Stimulated activated CD8-positive, alpha-beta memory T cell treated with anti-CD3 and anti-CD28 coated beads, Interleukin-15, amount 100 ng/mL, for 48 hours (primary cell): ENCODE results near the gene RANBP2.
"Not testable (repeated sequence)": the region's sequence is repeated elsewhere in the genome, so short reads cannot be mapped to it uniquely, and the experiment has no call there.

Experiments used
- DNase-seq, 2 donors: peaks; one replicate each; pipeline ENCODE4 v3.0.0-alpha.2; 2020; ENCODE audit warnings: low read depth in 2 of 2

RANBP2 gene

DNA sequence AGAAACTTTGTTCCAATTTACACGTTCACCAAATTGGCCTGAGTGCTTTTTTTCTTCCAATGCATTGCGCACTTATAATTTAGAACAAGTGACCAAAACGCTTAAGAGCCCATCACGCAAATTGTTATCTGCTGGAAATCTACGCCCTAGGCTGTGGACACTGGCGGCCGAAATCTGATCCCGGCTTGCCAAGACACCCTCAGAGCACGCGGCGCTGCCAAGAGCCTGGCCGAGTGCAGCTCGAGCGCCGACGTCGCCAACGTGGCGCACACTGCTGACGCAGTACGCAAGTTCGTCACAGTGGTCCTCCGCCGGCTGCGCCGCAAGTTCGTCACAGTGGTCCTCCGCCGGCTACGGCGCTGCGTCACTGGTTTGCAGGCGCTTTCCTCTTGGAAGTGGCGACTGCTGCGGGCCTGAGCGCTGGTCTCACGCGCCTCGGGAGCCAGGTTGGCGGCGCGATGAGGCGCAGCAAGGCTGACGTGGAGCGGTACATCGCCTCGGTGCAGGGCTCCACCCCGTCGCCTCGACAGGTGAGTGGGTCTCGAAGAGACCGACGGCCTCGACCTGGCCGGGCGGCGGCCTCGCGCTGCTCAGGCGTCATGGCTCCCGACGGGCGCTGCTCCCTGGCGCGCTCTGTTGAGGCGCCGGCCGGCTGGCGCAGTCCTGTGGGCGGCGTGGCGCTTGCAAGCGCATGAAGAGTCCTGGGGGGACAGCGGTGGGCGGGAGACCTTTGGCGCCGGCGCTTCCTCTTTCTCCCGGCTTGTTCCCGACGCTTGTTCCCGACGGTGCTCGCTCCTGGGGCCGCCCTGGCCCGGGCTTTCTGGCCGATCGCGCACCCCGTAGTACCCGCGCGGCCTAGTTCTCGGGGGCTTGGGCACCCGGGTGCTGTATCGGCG lies at the start of gene RANBP2:
RANBP2 (plus strand) TSS at position 334 of the 896 bp plus-strand sequence; CDS start at position 459, 125 bp downstream.
- DNase-seq, result peak; percentile 91 to 94

DNA sequence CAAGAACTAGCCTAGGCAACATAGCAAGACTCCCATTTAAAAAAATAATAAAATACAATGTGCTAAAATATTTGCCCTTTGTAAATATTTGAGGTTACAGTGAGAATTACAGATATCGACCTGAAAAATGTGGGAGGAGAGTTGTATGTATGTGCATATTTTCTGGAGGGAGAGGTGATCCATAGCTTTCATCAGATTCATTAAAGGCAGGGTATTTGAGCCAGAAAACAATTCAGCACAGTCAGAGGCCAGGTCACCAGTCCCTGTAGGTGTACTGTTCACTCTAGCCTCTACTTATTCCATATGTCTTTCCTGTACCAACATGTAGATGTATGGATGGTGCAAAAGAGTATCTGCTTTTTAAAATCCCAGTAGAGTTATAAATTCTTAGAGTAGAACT lies 49.0 kb upstream of the RANBP2 start:
- DNase-seq, result not testable (repeated sequence)

DNA sequence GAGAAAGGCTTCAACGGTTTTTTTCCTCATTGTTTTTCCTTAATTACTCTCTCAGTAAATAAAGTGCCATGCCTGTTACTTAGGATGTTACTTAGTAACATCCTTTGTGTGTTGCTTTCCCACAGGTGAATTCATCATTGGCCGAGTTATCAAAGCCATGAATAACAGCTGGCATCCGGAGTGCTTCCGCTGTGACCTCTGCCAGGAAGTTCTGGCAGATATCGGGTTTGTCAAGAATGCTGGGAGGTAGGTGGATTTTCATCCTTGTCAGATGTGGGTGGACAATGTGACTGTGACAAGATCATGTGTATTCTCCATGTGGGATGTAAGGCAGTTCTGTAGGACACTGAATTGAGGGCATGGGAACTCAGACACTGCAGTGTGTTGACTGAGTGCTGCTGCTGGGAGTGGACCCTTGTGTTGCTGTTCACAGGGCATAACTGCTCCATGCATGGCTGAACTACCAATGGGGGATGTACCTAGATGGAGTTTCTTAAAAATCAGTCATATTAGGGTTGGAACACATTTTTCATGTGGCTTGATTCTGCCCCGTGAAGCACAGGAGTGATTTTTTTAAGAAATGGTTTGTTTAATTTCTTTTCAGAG lies 47.0 kb upstream of the RANBP2 start:
- DNase-seq, result not testable (repeated sequence)

DNA sequence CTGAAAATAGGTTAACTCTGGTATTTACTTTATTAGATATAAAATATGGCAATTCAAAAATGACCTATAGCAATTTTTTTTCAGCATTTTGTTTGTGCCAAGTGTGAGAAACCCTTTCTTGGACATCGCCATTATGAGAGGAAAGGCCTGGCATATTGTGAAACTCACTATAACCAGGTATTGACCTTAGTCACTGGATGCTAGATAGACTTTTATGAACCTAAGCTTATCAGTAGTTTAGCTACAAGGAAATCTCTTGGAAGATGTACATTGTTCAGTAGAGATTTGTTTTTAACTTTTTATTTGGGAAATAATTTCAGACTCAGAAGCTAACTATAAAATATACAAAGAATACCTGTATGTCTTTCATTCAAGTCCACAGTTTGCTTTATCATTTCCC lies 42.8 kb upstream of the RANBP2 start:
- DNase-seq, result not testable (repeated sequence)

DNA sequence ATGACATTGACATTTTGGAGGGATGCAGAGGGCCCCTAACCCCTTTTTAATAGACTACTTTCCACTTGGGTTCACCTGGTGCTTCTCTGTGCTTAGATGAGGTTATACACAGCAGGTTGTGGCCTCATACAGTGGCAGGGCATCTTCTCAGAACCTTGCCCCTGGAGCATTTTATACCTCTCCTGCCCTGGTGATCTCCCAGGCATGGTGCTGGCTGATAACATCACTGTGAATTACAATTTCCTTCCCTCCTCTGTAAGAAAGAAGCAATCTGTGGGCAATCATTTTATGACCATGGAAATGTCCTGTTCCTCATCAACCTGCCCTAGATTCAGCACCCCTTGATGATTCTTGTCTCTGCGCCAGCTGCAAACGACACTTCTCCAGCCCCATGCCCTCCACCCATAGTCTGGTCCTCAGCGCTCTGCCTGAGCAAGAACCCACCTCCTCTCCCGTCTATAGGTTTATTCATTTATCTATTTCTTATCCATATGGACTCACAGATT lies 42.0 kb upstream of the RANBP2 start:
- DNase-seq, result not testable (repeated sequence)

DNA sequence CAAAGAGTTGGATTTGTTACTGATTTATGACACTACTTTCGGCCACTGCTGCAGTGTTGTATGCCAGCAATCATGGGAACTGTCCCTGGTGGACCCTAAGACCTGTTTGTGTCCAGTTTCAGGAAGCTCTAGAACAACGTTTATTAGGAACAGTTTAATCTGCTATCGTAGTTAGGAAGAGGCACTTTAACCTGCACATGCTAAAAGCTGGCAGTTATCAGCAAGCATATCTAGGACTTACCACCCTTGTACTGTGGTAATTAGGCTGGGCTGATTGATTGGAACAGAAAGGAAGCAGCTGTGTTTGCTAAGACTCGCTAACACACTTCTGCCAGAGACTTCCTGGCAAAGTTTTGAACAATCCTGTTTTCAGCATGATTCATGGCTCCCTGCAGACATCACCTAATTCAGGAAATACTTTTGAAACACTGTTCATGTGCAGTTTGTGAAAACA lies 41.1 kb upstream of the RANBP2 start:
- not testable (repeated sequence) for DNase-seq

DNA sequence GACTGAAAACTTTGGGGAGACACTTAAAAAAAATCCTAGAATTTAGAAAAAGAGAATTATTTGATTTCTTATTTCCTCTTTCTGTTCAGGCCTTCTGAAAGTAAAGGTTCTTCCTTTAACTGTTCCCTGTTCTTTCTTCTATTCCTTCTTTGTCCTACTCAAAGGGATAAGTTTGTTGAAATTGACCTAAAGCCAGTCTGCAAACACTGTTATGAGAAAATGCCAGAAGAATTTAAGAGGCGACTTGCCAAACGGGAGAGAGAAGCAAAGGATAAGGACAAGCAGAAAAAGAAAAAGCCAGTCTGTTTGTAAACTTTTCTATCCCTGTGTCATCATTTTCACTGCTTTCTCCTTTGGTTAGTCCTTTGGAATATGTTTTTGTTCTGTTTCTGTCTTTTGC lies 38.5 kb upstream of the RANBP2 start:
- DNase-seq, result not testable (repeated sequence)

DNA sequence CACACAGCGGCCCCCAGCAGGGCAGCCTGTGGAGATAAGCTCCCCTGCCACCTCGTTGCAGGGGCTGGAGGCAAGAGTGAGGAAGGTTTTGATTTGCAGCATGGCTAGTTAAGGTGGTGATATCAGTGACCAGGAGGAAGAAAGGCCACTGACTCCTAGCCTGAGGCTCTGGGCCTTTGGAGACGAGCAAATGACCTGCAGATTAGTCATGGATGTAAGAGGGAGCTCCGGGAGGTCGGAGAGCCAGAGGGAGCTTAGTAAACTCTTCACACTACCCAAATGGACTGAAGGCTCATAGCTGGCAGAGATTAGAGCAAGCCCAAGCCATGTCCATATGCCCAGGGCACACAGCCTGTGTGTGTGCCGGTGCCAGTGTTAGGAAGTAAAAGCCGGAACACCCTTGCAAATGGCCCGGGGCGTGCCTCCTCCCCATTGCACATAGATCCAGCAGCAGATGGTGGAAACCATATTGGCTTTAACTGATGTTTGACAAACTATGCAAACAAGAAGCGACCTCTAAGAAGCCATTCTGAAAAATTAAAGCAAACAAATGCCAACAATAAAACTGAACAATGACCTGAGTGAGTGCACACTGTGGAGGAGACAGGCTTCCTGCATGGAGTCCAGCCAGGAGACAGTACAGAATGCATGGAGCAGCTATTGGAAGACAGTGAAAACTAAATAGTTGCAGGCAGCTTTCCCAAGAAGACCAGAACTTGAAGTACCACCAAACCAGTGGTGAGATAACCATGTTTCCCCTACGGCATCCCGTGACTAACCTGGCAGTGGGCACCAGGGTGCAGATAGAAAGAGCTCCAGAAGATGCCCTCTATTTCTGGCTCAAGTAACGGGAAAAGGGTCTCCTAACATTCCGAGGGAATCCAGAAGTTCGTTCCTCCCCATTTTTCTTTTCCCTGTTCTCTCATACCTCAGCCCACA lies 30.2 kb upstream of the RANBP2 start:
- not testable (repeated sequence) for DNase-seq

DNA sequence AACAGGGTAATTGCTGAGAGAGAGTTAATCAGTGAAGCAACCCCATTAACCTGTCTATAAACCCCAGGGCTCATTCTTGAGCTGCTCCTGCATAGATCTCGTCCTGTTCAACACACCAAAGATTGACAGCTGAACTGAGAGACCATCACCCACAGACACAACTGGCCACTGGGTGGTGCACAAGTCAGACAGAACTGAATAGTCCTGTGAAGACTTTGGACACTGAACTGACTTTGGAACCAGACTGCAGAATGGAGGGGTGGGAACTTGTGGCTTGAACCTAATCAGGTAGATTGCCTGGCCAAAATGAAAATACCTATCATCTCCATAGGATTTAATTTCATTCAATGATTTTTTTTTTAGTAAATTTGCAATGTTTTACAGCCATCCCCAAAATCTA lies 29.3 kb upstream of the RANBP2 start:
- not testable (repeated sequence) for DNase-seq

DNA sequence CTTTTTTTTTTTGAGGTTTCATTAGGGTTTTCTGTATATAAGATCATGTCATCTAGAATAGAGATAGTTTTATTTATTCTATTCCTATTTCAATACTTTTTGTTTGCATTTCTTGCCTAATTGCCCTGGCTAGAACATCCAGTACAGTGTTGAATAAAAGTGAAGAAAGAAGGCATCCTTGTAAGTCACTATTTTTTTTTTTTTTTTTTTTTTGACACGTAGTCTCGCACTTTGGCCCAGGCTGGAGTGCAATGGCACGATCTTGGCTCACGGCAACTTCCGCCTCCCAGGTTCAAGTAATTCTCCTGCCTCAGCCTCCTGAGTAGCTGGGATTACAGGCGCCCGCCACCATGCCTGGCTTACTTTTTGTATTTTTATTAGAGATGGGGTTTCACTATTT lies 27.8 kb upstream of the RANBP2 start:
- DNase-seq, result no peak

DNA sequence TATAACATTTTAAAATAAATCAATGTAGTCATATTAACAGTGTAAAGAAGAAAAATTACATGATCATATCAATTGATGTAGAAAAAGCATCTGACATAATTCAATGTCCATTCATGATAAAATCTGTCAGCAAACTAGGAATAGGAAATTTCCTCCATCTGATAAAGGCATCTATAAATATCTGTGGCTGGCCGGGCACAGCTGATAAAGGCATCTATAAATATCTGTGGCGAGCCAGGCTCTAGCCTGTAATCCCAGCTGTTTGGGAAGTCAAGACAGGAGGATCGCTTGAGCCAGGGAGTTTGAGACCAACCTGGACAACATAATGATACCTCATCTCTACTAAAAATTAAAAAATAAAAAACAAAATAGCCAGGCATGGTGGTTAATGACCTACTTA lies 18.1 kb upstream of the RANBP2 start:
- no peak for DNase-seq

DNA sequence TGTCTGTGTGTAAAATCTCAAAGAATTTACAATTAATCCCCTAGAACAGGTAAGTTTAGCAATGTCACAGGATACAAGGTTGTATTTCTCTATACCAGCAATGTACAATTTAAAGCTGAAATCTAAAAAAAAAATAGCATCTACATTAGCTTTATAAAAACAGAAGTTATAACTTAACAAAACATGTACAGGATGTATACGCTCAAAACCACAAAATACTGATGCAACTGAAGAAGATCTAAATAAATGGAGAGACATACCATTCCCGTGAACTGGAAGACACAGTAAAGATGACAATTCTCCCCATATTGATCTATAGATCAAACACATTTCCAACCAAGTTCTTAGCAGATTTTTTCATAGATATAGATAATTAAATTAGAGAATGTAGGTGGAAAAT lies 17.5 kb upstream of the RANBP2 start:
- no peak for DNase-seq

DNA sequence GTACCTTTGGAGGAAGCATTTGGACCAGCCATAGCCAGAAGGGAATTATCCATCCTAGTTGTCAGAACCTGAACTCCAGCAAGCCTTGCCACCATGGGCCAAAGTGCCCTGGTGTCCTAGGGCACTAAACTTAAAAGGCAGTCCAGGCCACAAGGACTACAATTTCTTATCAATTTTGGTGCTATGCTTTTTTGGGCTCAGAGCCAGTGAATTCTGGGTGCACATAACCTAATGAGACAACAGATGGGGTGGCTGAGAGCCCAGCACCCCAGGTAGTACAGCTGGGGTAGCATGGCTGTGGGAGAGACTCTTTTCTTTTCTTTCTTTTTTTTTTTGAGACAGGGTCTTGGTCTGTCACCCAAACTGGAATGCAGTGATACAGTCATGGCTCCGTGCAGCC lies 14.4 kb upstream of the RANBP2 start:
- DNase-seq, result no peak

DNA sequence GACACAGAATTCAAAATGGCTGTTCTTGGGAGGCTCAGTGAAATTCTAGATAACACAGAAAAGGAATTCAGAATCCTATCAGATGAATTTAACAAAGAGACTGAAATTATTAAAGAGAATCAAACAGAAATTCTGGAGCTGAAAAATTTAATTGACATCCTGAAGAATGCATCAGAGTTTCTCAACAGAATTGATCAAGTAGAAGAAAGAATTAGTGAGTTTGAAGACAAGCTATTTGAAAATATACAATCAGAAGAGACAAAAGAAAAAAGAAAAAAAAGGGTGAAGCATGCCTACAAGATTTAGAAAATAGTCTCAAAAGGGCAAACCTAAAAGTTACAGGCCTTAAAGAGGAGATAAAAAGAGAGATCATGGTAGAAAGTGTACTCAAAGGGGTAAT lies 12.0 kb upstream of the RANBP2 start:
- no peak for DNase-seq

DNA sequence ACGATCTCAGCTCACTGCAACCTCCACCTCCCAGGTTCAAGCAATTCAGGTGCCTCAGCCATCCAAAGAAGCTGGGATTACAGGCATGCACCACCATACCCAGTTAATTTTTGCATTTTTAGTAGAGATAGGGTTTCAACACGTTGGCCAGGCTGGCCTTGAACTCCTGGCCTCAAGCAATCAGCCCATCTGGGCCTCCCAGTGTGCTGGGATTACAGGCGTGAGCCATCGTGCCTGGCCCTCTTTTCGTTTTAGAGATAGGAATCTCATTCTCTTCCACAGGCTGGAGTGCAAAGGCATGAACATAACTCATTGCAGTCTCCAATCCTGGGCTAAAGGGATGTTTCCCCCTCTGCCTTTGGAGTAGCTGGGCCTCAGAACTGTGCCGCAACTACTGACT lies 2.3 kb upstream of the RANBP2 start:
- DNase-seq, result not testable (repeated sequence)

DNA sequence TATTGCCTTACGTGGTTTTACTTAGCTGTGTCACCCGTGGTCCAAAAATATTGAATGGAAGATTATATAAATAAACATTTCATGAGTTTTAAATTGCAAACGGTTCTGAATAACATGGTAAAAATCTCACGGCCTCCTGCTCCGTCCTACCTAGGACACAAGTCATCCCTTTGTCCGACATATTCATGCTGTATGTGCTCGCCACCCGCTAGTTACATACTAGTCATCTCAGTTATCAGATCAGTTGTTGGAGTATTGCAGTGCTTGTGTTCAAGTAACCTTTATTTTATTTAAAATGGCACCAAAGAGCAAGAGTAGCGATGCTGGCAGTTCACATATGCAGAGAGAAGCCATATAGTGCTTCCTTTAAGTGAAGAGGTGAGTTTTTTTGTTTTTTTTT lies 6.8 kb downstream of the RANBP2 start:
- not testable (repeated sequence) for DNase-seq

DNA sequence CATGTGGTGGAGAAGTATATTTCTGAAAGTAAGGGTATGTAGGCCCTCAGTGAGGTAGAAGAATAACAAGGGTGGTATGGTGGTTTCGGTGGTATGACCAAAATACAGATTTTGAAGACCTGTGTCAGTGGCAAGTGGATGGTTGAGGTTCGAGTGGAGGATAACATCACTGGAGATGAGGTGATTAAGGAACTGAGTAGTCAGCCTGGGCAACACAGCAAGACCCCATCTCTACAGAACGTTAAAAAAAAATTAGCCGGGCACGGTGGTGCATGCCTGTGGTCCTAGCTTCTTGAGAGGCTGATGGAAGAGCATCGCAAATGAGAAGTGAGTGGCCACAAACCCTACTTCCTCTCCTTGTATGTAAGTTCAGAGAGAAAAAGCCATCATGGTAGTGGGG lies 15.4 kb downstream of the RANBP2 start:
- not testable (repeated sequence) for DNase-seq

DNA sequence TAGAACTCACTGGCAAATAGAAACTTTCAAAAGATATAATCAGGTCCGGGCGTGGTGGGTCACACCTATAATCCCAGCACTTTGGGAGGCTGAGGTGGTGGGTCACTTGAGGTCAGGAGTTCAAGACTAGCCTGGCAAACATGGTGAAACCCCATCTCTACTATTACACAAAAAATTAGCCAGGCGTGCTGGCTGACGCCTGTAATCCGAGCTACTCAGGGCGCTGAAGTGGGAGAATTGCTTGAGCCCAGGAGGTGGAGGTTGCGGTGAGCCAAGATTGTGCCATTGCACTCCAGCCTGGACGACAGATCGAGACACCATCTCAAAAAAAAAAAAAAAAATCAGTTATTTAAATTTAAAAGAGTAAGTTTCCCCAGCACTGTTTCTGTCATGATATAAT lies 38.7 kb downstream of the RANBP2 start:
- not testable (repeated sequence) for DNase-seq

DNA sequence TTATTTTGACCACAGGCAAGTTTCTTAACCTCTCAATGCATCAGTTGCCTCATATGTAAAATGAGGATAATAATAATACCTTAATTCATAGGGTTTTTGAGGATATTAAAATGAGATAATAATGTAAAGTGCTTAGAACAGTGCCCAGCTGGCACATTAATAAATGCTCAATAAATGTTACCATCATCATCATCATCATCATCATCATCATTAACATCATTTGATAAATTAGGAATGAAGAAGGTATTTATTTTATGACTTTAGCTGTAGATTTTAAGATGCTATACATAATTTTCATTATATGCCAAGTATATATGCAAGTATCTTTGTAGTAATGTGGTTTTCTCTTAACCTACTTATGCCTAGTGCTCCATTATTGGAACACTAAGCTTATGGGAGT lies 43.3 kb downstream of the RANBP2 start:
- not testable (repeated sequence) for DNase-seq

DNA sequence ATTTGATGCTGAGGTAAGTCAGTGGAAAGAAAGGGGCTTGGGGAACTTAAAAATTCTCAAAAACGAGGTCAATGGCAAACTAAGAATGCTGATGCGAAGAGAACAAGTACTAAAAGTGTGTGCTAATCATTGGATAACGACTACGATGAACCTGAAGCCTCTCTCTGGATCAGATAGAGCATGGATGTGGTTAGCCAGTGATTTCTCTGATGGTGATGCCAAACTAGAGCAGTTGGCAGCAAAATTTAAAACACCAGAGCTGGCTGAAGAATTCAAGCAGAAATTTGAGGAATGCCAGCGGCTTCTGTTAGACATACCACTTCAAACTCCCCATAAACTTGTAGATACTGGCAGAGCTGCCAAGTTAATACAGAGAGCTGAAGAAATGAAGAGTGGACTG lies 47.4 kb downstream of the RANBP2 start:
- DNase-seq, result not testable (repeated sequence)

DNA sequence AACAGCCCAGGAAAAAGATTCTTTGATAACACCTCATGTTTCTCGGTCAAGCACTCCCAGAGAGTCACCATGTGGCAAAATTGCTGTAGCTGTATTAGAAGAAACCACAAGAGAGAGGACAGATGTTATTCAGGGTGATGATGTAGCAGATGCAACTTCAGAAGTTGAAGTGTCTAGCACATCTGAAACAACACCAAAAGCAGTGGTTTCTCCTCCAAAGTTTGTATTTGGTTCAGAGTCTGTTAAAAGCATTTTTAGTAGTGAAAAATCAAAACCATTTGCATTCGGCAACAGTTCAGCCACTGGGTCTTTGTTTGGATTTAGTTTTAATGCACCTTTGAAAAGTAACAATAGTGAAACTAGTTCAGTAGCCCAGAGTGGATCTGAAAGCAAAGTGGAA lies 48.6 kb downstream of the RANBP2 start:
- not testable (repeated sequence) for DNase-seq

DNA sequence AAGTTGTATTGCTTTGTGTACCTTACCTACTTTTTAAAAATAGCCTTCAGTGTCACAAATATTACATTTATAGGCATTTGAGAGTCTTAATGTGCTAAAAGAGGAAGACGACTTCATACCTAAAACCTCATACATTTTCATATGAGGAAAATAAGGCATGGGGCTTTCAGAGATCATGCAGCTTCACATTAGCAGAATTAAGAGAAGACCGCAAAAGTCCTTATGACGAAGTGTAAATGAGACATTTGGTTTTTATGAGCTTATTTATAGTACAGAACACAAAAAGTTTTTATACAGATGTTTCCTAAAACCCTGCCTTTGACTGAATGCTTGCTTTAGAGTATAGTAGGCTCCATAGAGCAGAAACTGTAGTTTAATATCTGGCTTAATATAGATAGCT lies 57.2 kb downstream of the RANBP2 start:
- no peak for DNase-seq
